Stimulated activated CD4-positive, alpha-beta T cell treated with anti-CD3 and anti-CD28 coated beads, Interleukin-15, amount 100 ng/mL, for 1 hour (primary cell): Measurements from ENCODE around the gene PHKA2.
"Not testable (repeated sequence)": the region's sequence is repeated elsewhere in the genome, so short reads cannot be mapped to it uniquely, and the experiment has no call there.

Experiments
- DNase-seq, 2 donors: peaks; one replicate each; pipeline ENCODE4 v3.0.0-alpha.2; 2020; ENCODE audit warnings: low read depth in 1 of 2, low spot score in 1 of 2

Gene PHKA2

GRCh38 chrX:18983666-18984380 is at the start of gene PHKA2:
PHKA2 (minus strand) TSS chrX:18984114; CDS start chrX:18983932, 182 bp downstream.
- no peak for DNase-seq

GRCh38 chrX:19030805-19031204 is 46.9 kb upstream of the PHKA2 start:
- no peak for DNase-seq

- DNase-seq, result no peak
Observed at GRCh38 chrX:19028560-19028959, 44.6 kb upstream of the PHKA2 start.

- DNase-seq, result no peak
Observed at GRCh38 chrX:19024366-19024765, 40.5 kb upstream of the PHKA2 start.

- no peak for DNase-seq
Observed at GRCh38 chrX:19019996-19020395, 36.1 kb upstream of the PHKA2 start.

GRCh38 chrX:19017271-19017670 is 33.4 kb upstream of the PHKA2 start:
- DNase-seq, result no peak

GRCh38 chrX:19016614-19017013 is 32.7 kb upstream of the PHKA2 start:
- not testable (repeated sequence) for DNase-seq

GRCh38 chrX:19007868-19008267 is 24.0 kb upstream of the PHKA2 start:
- DNase-seq, result no peak

- DNase-seq, result no peak
Observed at GRCh38 chrX:19007011-19007410, 23.1 kb upstream of the PHKA2 start.

GRCh38 chrX:19005909-19006308 is 22.0 kb upstream of the PHKA2 start:
- no peak for DNase-seq

GRCh38 chrX:19003756-19004155 is 19.8 kb upstream of the PHKA2 start:
- DNase-seq, result no peak

GRCh38 chrX:18998653-18999052 is 14.7 kb upstream of the PHKA2 start:
- DNase-seq, result no peak

GRCh38 chrX:18997916-18998315 is 14.0 kb upstream of the PHKA2 start:
- DNase-seq, result no peak

- DNase-seq, result no peak
Observed at GRCh38 chrX:18996536-18996935, 12.6 kb upstream of the PHKA2 start.

- DNase-seq, result no peak
Observed at GRCh38 chrX:18995221-18995620, 11.3 kb upstream of the PHKA2 start.

- DNase-seq, result no peak
Observed at GRCh38 chrX:18994713-18995112, 10.8 kb upstream of the PHKA2 start.

GRCh38 chrX:18992829-18993228 is 8.9 kb upstream of the PHKA2 start:
- DNase-seq, result no peak

- no peak for DNase-seq
Observed at GRCh38 chrX:18985186-18985435, 1.2 kb upstream of the PHKA2 start.

- DNase-seq, result peak; percentile 72 to 79
Observed at GRCh38 chrX:18984381-18985185, 669 bp upstream of the PHKA2 start.

- no peak for DNase-seq
Observed at GRCh38 chrX:18981124-18981807, 2.6 kb downstream of the PHKA2 start.

GRCh38 chrX:18980262-18980661 is 3.7 kb downstream of the PHKA2 start:
- not testable (repeated sequence) for DNase-seq

- no peak for DNase-seq
Observed at GRCh38 chrX:18974993-18975392, 8.9 kb downstream of the PHKA2 start.
